Activated T-cell treated with anti-CD3 and anti-CD28 coated beads, Interleukin-2, amount 50 U/mL, for 24 hours (primary cell): Measurements from ENCODE around the gene TEAD1.

ENCODE experiments used
- DNase-seq: peaks from one replicate; pipeline ENCODE4 v3.0.0-alpha.2; 2020
- H3K27ac Mint-ChIP-seq: 2 replicates; pipeline ENCODE4 v1.8.0; 2020; ENCODE audit warnings: mild to moderate bottlenecking, mixed read lengths
- H3K27me3 Mint-ChIP-seq: 2 replicates; pipeline ENCODE4 v1.8.0; 2020; ENCODE audit warnings: mixed read lengths
- H3K36me3 Mint-ChIP-seq: 2 replicates; pipeline ENCODE4 v1.8.0; 2020; ENCODE audit warnings: low read depth, mixed read lengths
- H3K4me1 Mint-ChIP-seq: 2 replicates; pipeline ENCODE4 v1.8.0; 2020; ENCODE audit warnings: low read depth, mixed read lengths
- H3K4me3 Mint-ChIP-seq: 2 replicates; pipeline ENCODE4 v1.8.0; 2020; ENCODE audit warnings: mild to moderate bottlenecking, moderate library complexity, mixed read lengths
- H3K9me3 Mint-ChIP-seq: 2 replicates; pipeline ENCODE4 v1.8.0; 2020; ENCODE audit warnings: mixed read lengths

The TEAD1 gene

DNA sequence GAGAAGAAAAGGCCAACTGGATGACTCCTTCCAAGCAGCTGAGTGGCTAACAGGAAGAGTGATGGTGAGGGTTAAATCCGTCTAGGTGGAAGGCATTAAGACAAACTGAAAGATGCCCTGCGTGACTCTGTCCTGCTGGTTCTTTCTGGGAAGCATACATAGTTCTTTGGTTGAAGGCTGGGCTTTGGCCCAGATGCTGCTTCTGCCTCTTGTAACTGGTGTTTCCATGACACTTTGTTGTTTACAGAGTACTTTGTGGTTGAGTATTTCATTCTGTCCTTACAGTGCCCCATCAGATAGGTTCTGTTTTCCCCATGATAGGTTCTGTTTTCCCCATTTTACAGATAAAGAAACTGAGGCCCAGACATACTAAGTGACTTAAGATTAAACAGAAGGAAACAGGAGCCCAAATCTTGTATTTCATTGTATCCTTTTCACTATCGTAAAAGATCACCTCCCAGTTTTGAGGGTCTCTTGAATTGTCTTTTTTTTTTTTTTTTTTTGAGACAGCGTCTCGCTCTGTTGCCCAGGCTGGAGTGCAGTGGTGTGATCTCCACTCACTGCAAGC, 210.6 kb downstream of the TEAD1 start:
- no peak for DNase-seq
- peaks cover 5% of the 10 kb centered on the region for H3K27me3 Mint-ChIP-seq
- no peaks in the 10 kb centered on the region for H3K36me3 Mint-ChIP-seq
- H3K4me3 Mint-ChIP-seq: no peak overlapping the region
- no peak overlapping the region for H3K27ac Mint-ChIP-seq
- H3K4me1 Mint-ChIP-seq: no peaks in the 10 kb centered on the region
- H3K9me3 Mint-ChIP-seq: no peaks in the 10 kb centered on the region

- H3K27ac Mint-ChIP-seq: no peak overlapping the region
- H3K4me1 Mint-ChIP-seq: no peaks in the 10 kb centered on the region
- H3K36me3 Mint-ChIP-seq: no peaks in the 10 kb centered on the region
- no peaks in the 10 kb centered on the region for H3K9me3 Mint-ChIP-seq
- no peak overlapping the region for H3K4me3 Mint-ChIP-seq
- H3K27me3 Mint-ChIP-seq: peaks cover 5% of the 10 kb centered on the region
- DNase-seq: no peak
Observed at GRCh38 chr11:12885717-12886239, 211.6 kb downstream of the TEAD1 start.

- Mint-ChIP-seq H3K27ac (no peak overlapping the region), H3K4me1 (no peaks in the 10 kb centered on the region), H3K36me3 (no peaks in the 10 kb centered on the region), H3K27me3 (peaks cover 5% of the 10 kb centered on the region), H3K9me3 (no peaks in the 10 kb centered on the region), H3K4me3 (no peak overlapping the region)
- no peak for DNase-seq
Observed at GRCh38 chr11:12886508-12886907, 212.3 kb downstream of the TEAD1 start.

DNA sequence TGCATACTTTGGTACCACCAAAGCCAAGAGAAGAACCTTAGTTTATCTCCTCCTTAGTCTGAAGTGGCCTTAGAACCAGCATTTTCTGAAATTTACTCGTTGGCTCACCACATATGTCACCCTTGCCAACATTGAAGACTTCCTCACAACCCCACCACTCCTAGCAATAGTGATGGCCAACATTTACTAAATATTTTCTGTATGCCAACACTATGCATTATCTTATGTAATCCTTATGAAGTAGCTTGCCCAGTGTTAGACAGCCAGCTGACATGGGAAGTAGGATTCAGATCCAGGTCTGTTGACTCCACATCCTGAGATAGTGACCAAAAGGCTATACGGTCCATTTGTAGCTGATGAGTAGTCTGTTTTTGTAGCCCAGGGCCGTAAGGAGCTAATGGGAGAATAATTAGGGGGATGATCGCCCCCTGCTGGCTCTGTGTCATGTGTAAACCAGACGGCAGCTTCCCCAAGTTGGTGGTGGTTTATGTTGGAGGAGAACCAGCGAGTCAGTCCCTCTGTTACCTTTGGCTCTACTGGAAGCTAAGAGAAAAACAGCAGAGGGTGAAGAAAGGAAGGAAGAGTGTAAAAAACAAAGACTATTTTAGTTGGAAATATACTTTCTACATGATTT, 214.4 kb downstream of the TEAD1 start:
- H3K27ac Mint-ChIP-seq: no peak overlapping the region

DNA sequence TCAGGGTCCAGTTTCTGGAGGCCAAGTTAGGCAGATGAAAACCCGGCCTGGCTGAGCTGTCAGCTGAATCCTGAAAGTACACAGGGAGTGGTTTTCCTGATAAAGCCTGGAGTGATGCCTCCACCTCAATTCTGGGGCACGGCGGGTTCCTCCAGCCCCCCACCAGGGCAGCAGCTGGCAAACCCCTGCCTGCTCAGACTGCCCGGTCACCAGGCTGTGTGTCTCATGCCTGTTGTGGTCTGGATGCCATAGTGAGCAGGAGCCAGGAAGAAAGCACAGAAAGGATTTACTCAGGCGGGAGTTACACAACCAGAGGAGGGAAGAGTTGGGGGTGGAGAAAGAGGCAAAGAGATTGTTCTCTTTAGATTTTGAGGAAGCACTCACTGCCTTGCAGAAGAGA, 215.0 kb downstream of the TEAD1 start:
- Mint-ChIP-seq H3K4me1 (no peaks in the 10 kb centered on the region), H3K4me3 (no peak overlapping the region), H3K27ac (no peak overlapping the region), H3K9me3 (no peaks in the 10 kb centered on the region), H3K36me3 (no peaks in the 10 kb centered on the region), H3K27me3 (peaks cover 12% of the 10 kb centered on the region)
- no peak for DNase-seq

More for the DNA sequence above, 214.4 kb downstream of the TEAD1 start:
- Mint-ChIP-seq H3K4me1 (no peaks in the 10 kb centered on the region), H3K36me3 (no peaks in the 10 kb centered on the region), H3K4me3 (no peak overlapping the region), H3K9me3 (no peaks in the 10 kb centered on the region), H3K27me3 (peaks cover 9% of the 10 kb centered on the region)
- DNase-seq: peak; percentile 69

GRCh38 chr11:12890476-12890875, 216.3 kb downstream of the TEAD1 start:
- Mint-ChIP-seq H3K4me3 (no peak overlapping the region), H3K27me3 (peaks cover 19% of the 10 kb centered on the region), H3K36me3 (no peaks in the 10 kb centered on the region), H3K27ac (no peak overlapping the region), H3K9me3 (no peaks in the 10 kb centered on the region), H3K4me1 (no peaks in the 10 kb centered on the region)
- no peak for DNase-seq

GRCh38 chr11:12893787-12894672, 219.8 kb downstream of the TEAD1 start:
- H3K27ac Mint-ChIP-seq: no peak overlapping the region
- H3K27me3 Mint-ChIP-seq: peaks cover 30% of the 10 kb centered on the region
- no peaks in the 10 kb centered on the region for H3K9me3 Mint-ChIP-seq
- H3K4me1 Mint-ChIP-seq: no peaks in the 10 kb centered on the region
- H3K36me3 Mint-ChIP-seq: no peaks in the 10 kb centered on the region
- no peak overlapping the region for H3K4me3 Mint-ChIP-seq
- DNase-seq: peak; percentile 63

DNA sequence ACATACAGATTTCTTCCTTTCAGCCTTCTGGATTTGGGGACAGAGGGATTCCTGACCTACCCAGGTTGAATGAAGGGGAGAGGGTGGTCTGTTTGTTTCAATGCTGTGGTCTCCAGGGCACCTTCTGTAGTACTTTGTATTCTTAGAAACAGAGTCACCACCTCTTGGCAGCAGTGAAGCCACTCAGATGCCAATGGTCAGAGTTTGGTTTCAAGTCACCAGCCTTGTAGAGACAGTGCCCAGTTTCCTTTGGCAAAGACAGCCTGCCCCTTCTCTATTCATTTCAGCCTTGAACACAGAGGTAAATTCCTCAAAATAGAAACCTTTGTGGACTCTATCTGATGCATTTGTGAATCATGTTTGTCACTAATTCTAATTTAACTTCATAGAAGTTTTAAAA, 223.2 kb downstream of the TEAD1 start:
- no peak for DNase-seq
- Mint-ChIP-seq H3K27me3 (peaks cover 43% of the 10 kb centered on the region), H3K36me3 (no peaks in the 10 kb centered on the region), H3K27ac (no peak overlapping the region), H3K9me3 (no peaks in the 10 kb centered on the region), H3K4me1 (no peaks in the 10 kb centered on the region), H3K4me3 (no peak overlapping the region)

DNA sequence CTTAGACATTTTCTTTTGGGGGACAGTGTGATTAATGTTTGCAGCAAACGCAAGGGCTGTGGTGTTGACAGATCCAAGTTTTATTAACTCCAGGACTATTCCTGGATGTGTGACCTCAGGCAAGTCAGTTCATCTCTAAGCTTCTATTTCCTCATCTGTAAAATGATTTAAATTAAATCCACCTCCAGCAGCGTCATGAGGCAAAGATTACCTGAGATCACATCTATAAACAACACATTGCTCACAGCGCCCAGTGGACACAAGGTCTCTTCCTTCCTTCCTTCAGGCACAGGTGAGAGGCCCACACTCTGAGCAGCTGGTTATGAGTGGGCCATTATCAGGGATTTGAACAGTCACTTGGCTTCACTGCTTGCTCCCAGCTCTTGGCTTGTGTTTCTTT, 223.6 kb downstream of the TEAD1 start:
- no peaks in the 10 kb centered on the region for H3K36me3 Mint-ChIP-seq
- no peak for DNase-seq
- H3K4me1 Mint-ChIP-seq: no peaks in the 10 kb centered on the region
- no peak overlapping the region for H3K4me3 Mint-ChIP-seq
- no peaks in the 10 kb centered on the region for H3K9me3 Mint-ChIP-seq
- H3K27ac Mint-ChIP-seq: no peak overlapping the region
- peaks cover 43% of the 10 kb centered on the region for H3K27me3 Mint-ChIP-seq

- Mint-ChIP-seq H3K4me3 (no peak overlapping the region), H3K9me3 (no peaks in the 10 kb centered on the region), H3K4me1 (no peaks in the 10 kb centered on the region), H3K36me3 (no peaks in the 10 kb centered on the region), H3K27me3 (peaks cover 34% of the 10 kb centered on the region), H3K27ac (no peak overlapping the region)
- DNase-seq: no peak
Observed at GRCh38 chr11:12900496-12900895, 226.3 kb downstream of the TEAD1 start.

GRCh38 chr11:12901272-12901671, 227.1 kb downstream of the TEAD1 start:
- H3K27ac Mint-ChIP-seq: no peak overlapping the region

GRCh38 chr11:12901874-12902481, 227.8 kb downstream of the TEAD1 start:
- Mint-ChIP-seq H3K4me1 (no peaks in the 10 kb centered on the region), H3K9me3 (no peaks in the 10 kb centered on the region), H3K27ac (no peak overlapping the region), H3K4me3 (no peak overlapping the region), H3K36me3 (no peaks in the 10 kb centered on the region), H3K27me3 (peaks cover 30% of the 10 kb centered on the region)
- no peak for DNase-seq

More at GRCh38 chr11:12901272-12901671, 227.1 kb downstream of the TEAD1 start:
- Mint-ChIP-seq H3K4me1 (no peaks in the 10 kb centered on the region), H3K36me3 (no peaks in the 10 kb centered on the region), H3K27me3 (peaks cover 31% of the 10 kb centered on the region), H3K9me3 (no peaks in the 10 kb centered on the region), H3K4me3 (no peak overlapping the region)
- DNase-seq: no peak

DNA sequence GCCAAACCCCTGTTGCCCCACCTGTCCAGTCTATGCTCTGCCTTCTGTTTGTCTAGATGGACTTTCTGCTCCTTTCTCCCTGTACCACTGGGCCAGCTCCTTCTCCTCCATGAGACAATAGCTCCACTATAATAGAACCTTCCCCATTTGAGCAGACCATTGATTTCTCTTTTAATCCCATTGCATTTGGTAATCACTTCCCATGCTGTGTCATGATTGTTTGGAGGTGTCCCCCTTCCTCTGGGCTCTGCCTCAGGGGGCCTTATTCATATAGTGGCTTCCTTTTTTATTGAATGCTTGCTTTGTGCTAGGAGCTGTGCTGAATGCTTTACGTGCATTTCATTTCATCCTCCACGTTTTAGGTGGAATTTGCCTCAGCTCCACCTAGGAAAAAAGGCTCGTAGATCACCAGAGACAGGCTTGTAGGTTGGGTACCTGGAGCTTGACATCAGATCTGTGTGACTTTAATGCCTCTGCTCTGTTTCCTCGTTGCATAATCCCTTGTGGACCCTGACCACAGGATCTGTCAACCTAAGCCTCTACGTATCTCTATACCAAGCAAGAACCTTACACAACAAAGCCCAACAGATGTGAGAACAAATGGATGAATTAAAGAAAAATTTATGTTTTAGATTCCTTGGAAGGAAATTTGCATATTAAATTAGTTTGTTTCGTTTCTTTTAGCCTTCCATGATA, 228.7 kb downstream of the TEAD1 start:
- no peak for DNase-seq
- peaks cover 27% of the 10 kb centered on the region for H3K27me3 Mint-ChIP-seq
- no peaks in the 10 kb centered on the region for H3K36me3 Mint-ChIP-seq
- no peak overlapping the region for H3K27ac Mint-ChIP-seq
- H3K9me3 Mint-ChIP-seq: no peaks in the 10 kb centered on the region
- H3K4me3 Mint-ChIP-seq: no peak overlapping the region
- no peaks in the 10 kb centered on the region for H3K4me1 Mint-ChIP-seq

DNA sequence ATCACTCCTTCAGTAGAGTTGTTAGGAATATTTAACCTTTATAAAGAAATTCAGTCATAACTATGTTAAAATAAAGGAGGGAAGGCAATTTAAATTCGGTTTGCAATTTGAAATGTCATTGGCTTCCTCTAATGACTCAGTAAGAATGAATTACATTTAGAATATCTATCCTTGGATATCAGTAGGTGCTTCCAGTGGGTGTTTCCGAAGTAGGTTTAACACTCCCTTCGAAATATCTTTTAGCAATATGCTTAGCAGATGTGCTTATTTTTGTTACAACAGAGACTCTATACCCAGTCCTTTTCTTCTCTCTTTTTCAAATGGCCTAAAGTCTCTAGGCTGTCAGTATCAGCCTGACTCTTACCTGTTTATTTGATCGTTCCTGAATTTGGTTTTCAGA, 231.2 kb downstream of the TEAD1 start:
- no peaks in the 10 kb centered on the region for H3K4me1 Mint-ChIP-seq
- DNase-seq: no peak
- H3K27ac Mint-ChIP-seq: no peak overlapping the region
- H3K4me3 Mint-ChIP-seq: no peak overlapping the region
- H3K27me3 Mint-ChIP-seq: peaks cover 25% of the 10 kb centered on the region
- H3K36me3 Mint-ChIP-seq: no peaks in the 10 kb centered on the region
- no peaks in the 10 kb centered on the region for H3K9me3 Mint-ChIP-seq
